Skeletal muscle tissue (tissue), 4 donors: ENCODE measurements around the gene C18orf32. TPM values are rescaled to one million over a fixed set of nuclear protein-coding genes. Genes with fewer than 3 reads are reported as not detected.

Source experiments
- H3K27ac ChIP-seq: one replicate; pipeline ENCODE4 v1.7.0; 2013; ENCODE audit warnings: mild to moderate bottlenecking, low read depth, low read length, inconsistent platforms
- H3K27me3 ChIP-seq, 3 donors: one replicate each; pipeline ENCODE4 v1.7.0; 2013; ENCODE audit warnings: low read length in 3 of 3; ENCODE audit not compliant: control insufficient read depth in 3 of 3, insufficient read depth in 3 of 3
- H3K36me3 ChIP-seq, 3 donors: one replicate each; pipeline ENCODE4 v1.7.0; 2013; ENCODE audit warnings: low read length in 3 of 3; ENCODE audit not compliant: control insufficient read depth in 3 of 3, insufficient read depth in 3 of 3
- H3K4me1 ChIP-seq, 3 donors: one replicate each; pipeline ENCODE4 v1.7.0; 2013; ENCODE audit warnings: low read length in 3 of 3, mild to moderate bottlenecking in 3 of 3; ENCODE audit not compliant: control insufficient read depth in 3 of 3, insufficient read depth in 3 of 3
- H3K4me3 ChIP-seq, 3 donors: one replicate each; pipeline ENCODE4 v1.7.0; 2013; ENCODE audit warnings: low read length in 3 of 3
- H3K9ac ChIP-seq, 3 donors: one replicate each; pipeline ENCODE4 v1.7.0; 2013; ENCODE audit warnings: low read length in 3 of 3, mild to moderate bottlenecking in 3 of 3, moderate library complexity in 2 of 3, low read depth in 1 of 3
- H3K9me3 ChIP-seq, 3 donors: one replicate each; pipeline ENCODE4 v1.7.0; 2013; ENCODE audit warnings: low read length in 3 of 3; ENCODE audit not compliant: control insufficient read depth in 3 of 3
- total RNA-seq: library from RNA; depleted of rRNA; stranded (reverse); fragments of >200 nt; gene quantifications from one replicate; pipeline ENCODE4 v1.2.3, GENCODE V29; 2014
- donor health status: Osteomylitis.

C18orf32 gene
- total RNA-seq, 1 donor from 2014 or later = 4.7 TPM

GRCh38 chr18:49490246-49490762 is 3.3 kb upstream of the C18orf32 start:
- Histone ChIP-seq H3K9me3 (no peaks in the 10 kb centered on the region), H3K4me3 (no peak overlapping the region), H3K9ac (peak overlapping the region in 2 of 3 donors; percentile 1 to 10), H3K27ac (no peak overlapping the region), H3K36me3 (peaks cover 11 to 33% (median 30%) of the 10 kb centered on the region in 3 donors), H3K27me3 (no peaks in the 10 kb centered on the region), H3K4me1 (peaks cover 7 to 29% (median 20%) of the 10 kb centered on the region in 3 donors)

- H3K4me1 ChIP-seq = peaks cover 7 to 26% (median 20%) of the 10 kb centered on the region in 3 donors
- no peaks in the 10 kb centered on the region for H3K27me3 ChIP-seq
- no peaks in the 10 kb centered on the region for H3K9me3 ChIP-seq
- peak overlapping the region; percentile 79 to 99 (median 91) for H3K4me3 ChIP-seq
- H3K27ac ChIP-seq = peak overlapping the region; percentile 85
- H3K36me3 ChIP-seq = peaks cover 11 to 37% (median 34%) of the 10 kb centered on the region in 3 donors
- peak overlapping the region in 2 of 3 donors; percentile 85 to 88 for H3K9ac ChIP-seq
Observed at GRCh38 chr18:49487711-49488310, 777 bp upstream of the C18orf32 start.

- peak overlapping the region; percentile 79 to 99 (median 91) for H3K4me3 ChIP-seq
- H3K27ac ChIP-seq = peak overlapping the region; percentile 85
- peak overlapping the region; percentile 84 to 88 (median 85) for H3K9ac ChIP-seq
- no peaks in the 10 kb centered on the region for H3K27me3 ChIP-seq
- no peaks in the 10 kb centered on the region for H3K9me3 ChIP-seq
- peaks cover 5 to 23% (median 17%) of the 10 kb centered on the region in 3 donors for H3K4me1 ChIP-seq
- H3K36me3 ChIP-seq = peaks cover 11 to 40% (median 35%) of the 10 kb centered on the region in 3 donors
Observed at GRCh38 chr18:49486606-49486952, 455 bp downstream of the C18orf32 start.

- Histone ChIP-seq H3K4me3 (peak overlapping the region; percentile 79 to 99 (median 91)), H3K9me3 (no peaks in the 10 kb centered on the region), H3K9ac (peak overlapping the region; percentile 84 to 88 (median 85)), H3K36me3 (peaks cover 11 to 39% (median 31%) of the 10 kb centered on the region in 3 donors), H3K27ac (peak overlapping the region; percentile 85), H3K27me3 (no peaks in the 10 kb centered on the region), H3K4me1 (peaks cover 4 to 19% (median 13%) of the 10 kb centered on the region in 3 donors)
Observed at GRCh38 chr18:49486134-49486533, 900 bp downstream of the C18orf32 start.

- Histone ChIP-seq H3K36me3 (peaks cover 7 to 22% (median 20%) of the 10 kb centered on the region in 3 donors), H3K27me3 (no peaks in the 10 kb centered on the region), H3K4me3 (no peak overlapping the region), H3K9me3 (no peaks in the 10 kb centered on the region), H3K9ac (no peak overlapping the region), H3K27ac (no peak overlapping the region), H3K4me1 (peaks cover 9 to 15% (median 11%) of the 10 kb centered on the region in 3 donors)
Observed at GRCh38 chr18:49483198-49483597, 3.8 kb downstream of the C18orf32 start.

- Histone ChIP-seq H3K36me3 (peaks cover 7 to 21% (median 18%) of the 10 kb centered on the region in 3 donors), H3K9ac (no peak overlapping the region), H3K4me3 (no peak overlapping the region), H3K27me3 (no peaks in the 10 kb centered on the region), H3K9me3 (no peaks in the 10 kb centered on the region), H3K4me1 (peaks cover 0 to 11% (median 7%) of the 10 kb centered on the region in 3 donors), H3K27ac (no peak overlapping the region)
Observed at GRCh38 chr18:49481907-49482306, 5.1 kb downstream of the C18orf32 start.

GRCh38 chr18:49481317-49481716 is 5.7 kb downstream of the C18orf32 start:
- Histone ChIP-seq H3K27ac (no peak overlapping the region), H3K27me3 (no peaks in the 10 kb centered on the region), H3K4me1 (peaks cover 0 to 11% (median 7%) of the 10 kb centered on the region in 3 donors), H3K4me3 (no peak overlapping the region), H3K36me3 (peaks cover 7 to 24% (median 18%) of the 10 kb centered on the region in 3 donors), H3K9me3 (no peaks in the 10 kb centered on the region), H3K9ac (no peak overlapping the region)

GRCh38 chr18:49479381-49480137 is 7.5 kb downstream of the C18orf32 start:
- Histone ChIP-seq H3K36me3 (peaks cover 7 to 24% (median 18%) of the 10 kb centered on the region in 3 donors), H3K9me3 (no peaks in the 10 kb centered on the region), H3K4me3 (no peak overlapping the region), H3K27me3 (no peaks in the 10 kb centered on the region), H3K9ac (peak overlapping the region in 1 of 3 donors; percentile 19), H3K27ac (no peak overlapping the region), H3K4me1 (peaks cover 0 to 7% (median 4%) of the 10 kb centered on the region in 3 donors)

- peaks cover 7 to 16% (median 14%) of the 10 kb centered on the region in 3 donors for H3K36me3 ChIP-seq
- H3K27me3 ChIP-seq = no peaks in the 10 kb centered on the region
- peak overlapping the region; percentile 50 for H3K27ac ChIP-seq
- H3K4me1 ChIP-seq = peaks cover 0 to 7% (median 4%) of the 10 kb centered on the region in 3 donors
- no peak overlapping the region for H3K9ac ChIP-seq
- H3K4me3 ChIP-seq = no peak overlapping the region
- no peaks in the 10 kb centered on the region for H3K9me3 ChIP-seq
Observed at GRCh38 chr18:49476664-49477411, 10.2 kb downstream of the C18orf32 start.
